Daoy (cell line): ENCODE data around the gene RAP1GAP2. TPM values are rescaled to one million over a fixed set of nuclear protein-coding genes. Genes with fewer than 3 reads are reported as not detected.
"Not testable (repeated sequence)": the region's sequence is repeated elsewhere in the genome, so short reads cannot be mapped to it uniquely, and the experiment has no call there.

Source experiments
- DNase-seq: peaks from one replicate; pipeline ENCODE4 v3.0.0-alpha.2; 2015; ENCODE audit warnings: low read depth
- total RNA-seq: library from RNA; depleted of rRNA; stranded (reverse); fragments of >200 nt; shearing (Covaris generic); gene quantifications from 2 replicates; pipeline ENCODE4 v1.2.3, GENCODE V29; 2014; rRNA removed

Gene RAP1GAP2
- 5.5 and 7.7 TPM in 2 replicates for total RNA-seq

- peak; percentile 71 for DNase-seq
Observed at GRCh38 chr17:2796164-2797125, at the start of gene RAP1GAP2. RAP1GAP2 (plus strand) TSS chr17:2796438; CDS start chr17:2796528, 90 bp downstream.

GRCh38 chr17:2749058-2749783 lies 47.0 kb upstream of the RAP1GAP2 start, which contains the start of gene CCDC92B:
CCDC92B (minus strand) TSS chr17:2749652; CDS start chr17:2735145, 14,507 bp downstream.
- DNase-seq, result no peak

DNA sequence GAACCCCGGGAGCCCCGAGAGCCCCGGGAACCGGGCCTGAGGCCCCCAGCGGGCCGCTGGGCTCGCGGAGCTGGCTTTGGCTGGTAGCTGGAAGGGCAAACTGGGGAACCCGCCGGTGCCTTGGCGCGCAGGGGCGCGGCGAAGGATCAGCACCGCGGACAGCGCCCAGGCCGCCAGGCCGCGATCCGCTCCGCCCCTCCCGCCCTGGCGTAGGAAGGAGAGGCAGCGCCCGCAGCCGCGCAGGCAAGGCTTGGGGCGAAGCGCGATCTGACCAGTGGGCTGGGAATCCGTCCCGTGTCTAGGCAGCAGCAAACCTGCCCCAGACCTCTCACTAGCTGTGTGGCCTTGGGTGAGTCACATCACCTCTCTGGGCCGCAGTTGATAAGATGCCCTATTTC lies 46.5 kb upstream of the RAP1GAP2 start:
- DNase-seq, result peak; percentile 86

DNA sequence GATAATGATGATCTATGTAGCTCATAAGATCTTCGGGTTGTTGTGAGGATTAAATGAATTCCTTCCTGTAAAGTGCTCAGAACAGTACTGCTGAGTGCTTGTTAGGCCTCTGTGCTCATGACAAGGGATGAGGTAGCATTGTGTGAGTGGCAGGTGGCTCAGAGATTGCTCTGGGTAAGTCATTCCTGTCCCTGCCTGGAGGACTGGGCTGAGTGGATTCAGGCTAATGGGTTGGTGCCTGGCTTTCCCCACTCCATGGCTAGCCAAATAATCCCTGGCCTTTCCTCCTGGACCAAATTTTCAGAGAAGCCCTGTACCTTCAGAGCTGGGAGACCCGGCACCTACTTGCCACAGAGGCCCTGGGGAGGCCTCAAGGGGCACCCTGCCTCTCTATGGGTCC lies 45.5 kb upstream of the RAP1GAP2 start:
- no peak for DNase-seq

- no peak for DNase-seq
Observed at GRCh38 chr17:2751491-2751890, 44.7 kb upstream of the RAP1GAP2 start.

DNA sequence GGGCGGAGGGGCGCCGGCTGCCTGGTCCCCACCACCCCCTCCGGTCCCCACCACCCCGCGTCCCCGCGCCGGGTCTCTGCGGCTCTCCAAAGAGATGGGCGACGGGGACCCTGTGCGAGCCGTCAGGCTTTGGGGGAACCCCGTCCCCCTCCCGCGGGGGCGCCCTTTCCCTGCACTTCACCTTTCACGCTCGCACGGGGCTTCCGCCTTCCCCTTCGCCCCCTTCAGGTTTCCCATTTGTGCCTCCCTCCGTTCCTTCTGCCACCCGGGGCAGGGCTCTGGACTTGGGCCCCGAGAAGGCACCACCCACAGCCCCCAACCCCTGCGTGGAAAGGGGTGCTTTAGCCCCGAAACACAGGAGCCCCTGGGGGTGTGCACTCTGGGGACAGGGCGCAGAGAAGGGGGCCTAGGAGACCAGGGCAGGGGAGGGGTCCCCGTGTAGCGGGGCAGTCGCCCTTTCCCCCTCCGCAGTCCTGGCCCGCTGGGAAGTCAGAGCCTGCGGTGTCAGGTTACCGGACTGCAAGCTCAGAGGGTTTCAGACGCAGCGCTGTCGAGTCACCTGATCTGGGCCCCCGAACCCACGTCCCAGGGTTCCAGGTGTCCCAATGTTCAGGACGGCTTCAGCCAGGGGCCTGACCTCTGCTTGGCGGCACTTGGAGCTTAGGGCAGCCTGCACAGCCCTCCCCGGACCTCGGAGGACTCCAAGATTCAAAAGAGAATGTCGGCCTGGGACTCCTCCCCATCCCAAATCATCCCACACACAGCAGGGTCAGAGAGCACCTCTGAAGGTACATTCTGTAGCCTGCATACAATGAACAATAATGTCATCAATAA lies 40.1 kb upstream of the RAP1GAP2 start:
- peak; percentile 36 for DNase-seq

DNA sequence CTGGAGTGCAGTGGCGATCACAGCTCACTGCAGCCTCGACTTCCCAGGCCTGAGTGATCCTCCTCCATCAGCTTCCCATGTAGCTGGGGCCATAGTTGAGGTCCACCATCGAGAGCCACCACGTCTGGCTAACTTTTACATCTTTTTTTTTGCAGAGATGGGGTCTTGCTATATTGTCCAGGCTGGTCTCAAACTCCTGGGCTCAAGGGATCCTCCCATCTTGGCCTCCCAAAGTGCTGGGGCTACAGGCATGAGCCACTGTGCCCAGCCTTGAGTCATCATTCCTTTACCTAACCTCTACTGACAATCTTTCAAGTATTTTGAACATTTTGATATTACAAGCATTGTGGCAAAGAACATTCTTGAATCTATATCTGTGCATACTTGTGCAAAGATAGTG lies 37.4 kb upstream of the RAP1GAP2 start:
- no peak for DNase-seq

DNA sequence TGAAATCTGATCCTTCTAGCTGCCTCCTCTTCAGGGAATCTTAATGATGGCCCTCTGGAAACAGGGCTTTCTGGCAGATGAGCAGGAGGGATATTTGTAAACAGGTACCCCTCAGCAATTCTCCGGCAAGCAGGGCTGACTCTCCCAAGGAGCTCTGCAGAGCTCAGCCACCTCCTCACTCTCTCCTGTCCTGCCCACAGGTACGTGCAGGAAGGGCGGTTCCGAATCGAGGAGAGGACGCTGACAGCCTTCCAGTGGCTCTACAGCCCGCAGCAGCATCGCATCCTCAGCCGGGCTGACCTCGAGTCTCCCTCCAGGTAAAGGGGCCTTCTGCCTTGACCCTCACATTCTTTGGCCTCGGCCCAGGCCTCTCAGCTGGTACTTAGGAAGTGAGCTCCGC lies 26.1 kb upstream of the RAP1GAP2 start:
- DNase-seq, result no peak

DNA sequence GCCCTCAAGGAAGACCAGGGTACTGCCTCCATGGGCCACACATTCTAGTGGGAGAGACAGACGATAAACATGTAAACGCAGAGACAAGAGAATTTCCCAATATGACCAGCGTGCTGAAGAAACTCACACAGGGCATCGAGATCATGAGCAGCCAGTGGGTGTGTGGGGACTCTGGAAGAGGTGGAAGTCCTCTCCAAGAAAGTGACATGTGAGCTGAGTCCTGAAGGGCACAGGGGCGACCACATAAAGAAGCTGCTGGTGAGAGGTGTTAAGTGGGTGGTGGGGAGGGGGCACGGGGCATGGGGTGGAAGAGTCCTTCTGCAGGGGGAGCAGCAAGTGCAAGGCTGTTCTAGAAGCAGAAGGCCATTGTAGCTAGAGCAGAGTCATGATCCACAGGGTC lies 21.0 kb upstream of the RAP1GAP2 start:
- DNase-seq, result no peak

DNA sequence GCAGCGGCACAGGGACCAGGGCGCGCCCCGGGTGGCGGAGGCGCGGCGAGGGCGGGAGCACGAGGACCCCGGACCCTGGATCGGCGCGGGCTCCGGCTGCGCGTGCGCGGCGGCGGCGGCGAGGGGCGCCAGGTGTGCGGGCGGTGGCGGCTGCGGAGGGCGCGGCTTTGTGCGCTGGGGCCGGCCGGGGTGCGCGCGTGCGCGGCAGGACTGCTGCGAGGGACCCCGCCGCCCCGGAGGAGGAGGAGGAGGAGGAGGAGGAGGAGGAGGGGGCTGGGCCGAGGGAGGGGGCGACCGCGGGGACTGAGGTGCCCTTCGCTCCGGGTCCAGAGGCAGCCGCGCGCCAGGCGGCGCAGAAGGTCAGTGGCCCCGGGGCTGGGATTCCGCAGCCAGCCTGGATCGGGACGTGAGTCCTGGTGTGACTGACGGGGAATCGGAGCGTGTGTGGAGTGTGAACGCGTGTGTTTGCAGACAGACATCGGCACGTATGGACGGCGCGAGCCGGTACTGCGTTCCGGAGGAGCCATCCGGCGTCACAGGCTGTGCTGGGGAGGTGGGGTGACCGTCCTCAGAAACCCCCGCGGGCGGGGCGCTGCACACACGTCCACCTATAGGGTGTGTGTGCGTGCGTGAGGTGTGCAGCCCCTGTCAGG lies 19.5 kb upstream of the RAP1GAP2 start:
- DNase-seq, result no peak

GRCh38 chr17:2777242-2777867 lies 18.9 kb upstream of the RAP1GAP2 start:
- DNase-seq, result no peak

DNA sequence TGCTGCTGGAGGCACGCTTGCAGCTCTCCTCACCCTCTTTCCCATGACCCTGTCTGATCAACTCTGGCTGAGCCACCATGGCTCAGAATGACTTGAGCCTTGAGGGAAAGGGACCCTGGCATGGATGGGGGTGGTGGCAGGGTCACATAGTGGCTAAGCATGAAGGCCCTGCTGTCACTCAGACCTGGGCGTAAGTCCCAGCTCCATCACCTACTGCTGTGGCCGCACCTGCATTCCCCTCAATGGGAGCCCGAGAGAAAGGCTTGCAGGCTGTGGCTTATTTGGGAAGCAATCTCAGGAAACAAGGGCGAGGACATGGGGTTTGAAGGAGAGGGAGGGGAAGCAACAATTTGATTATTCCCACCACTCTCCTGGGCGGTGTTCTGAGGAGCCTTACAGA lies 17.7 kb upstream of the RAP1GAP2 start:
- DNase-seq, result no peak

GRCh38 chr17:2779545-2779944 lies 16.7 kb upstream of the RAP1GAP2 start:
- no peak for DNase-seq

- DNase-seq, result no peak
Observed at GRCh38 chr17:2780256-2780655, 16.0 kb upstream of the RAP1GAP2 start.

GRCh38 chr17:2780931-2781454 lies 15.2 kb upstream of the RAP1GAP2 start:
- DNase-seq, result no peak

DNA sequence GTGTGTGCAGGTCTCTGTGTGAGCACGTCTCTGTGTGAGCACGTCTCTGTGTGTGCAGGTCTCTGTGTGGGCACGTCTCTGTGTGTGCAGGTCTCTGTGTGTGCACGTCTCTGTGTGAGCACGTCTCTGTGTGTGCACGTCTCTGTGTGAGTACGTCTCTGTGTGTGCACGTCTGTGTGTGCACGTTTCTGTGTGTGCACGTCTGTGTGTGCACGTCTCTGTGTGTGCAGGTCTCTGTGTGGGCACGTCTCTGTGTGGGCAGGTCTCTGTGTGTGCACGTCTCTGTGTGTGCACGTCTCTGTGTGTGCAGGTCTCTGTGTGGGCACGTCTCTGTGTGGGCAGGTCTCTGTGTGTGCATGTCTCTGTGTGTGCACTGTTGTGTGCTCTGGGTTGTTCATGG lies 14.6 kb upstream of the RAP1GAP2 start:
- DNase-seq, result not testable (repeated sequence)

GRCh38 chr17:2782055-2782454 lies 14.2 kb upstream of the RAP1GAP2 start:
- peak; percentile 77 for DNase-seq

DNA sequence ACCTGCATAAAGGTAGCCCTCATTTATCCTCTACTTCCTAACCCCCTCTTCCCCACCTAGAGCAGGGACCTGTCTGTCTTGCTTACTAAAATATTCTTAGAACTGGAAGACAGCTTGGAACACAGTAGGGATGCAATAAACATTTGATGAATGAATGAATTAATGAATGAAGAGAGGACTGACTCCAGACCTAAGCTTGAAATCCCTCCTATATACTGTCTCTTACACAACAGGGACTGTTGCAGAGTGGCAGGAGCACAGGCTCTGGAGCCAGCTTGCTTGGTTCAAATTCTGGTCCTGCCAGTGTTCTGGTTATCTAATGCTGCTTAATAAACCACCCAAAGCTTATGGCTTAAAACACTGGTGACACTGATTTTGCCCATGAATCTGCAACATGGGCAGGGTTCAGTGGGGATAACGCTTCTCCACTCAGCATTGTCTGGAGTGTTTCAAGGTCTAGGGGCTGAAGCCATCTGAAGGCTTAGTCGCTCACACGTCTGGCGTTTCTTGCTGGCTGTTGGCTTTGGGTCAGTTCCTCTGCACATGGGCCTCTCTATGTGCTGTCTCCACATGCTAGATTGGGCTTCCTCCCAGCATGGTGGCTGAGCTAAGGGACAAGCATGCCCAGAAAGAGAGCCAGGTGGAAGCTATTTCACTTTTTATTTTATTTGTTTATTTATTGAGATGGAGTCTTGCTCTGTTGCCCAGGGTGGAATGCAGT lies 12.8 kb upstream of the RAP1GAP2 start:
- DNase-seq, result no peak

- DNase-seq, result no peak
Observed at GRCh38 chr17:2784864-2785263, 11.4 kb upstream of the RAP1GAP2 start.

GRCh38 chr17:2785376-2785775 lies 10.9 kb upstream of the RAP1GAP2 start:
- not testable (repeated sequence) for DNase-seq
